Fibroblast of skin of right biceps (primary cell): Measurements from ENCODE around the gene SLC25A48.
A peak's percentile ranks its signal among the peaks of the same experiment; 100 is the strongest.

Experiments used
- DNase-seq: peaks from one replicate; pipeline ENCODE4 v3.0.0-alpha.2; 2013

Gene SLC25A48, protein sequence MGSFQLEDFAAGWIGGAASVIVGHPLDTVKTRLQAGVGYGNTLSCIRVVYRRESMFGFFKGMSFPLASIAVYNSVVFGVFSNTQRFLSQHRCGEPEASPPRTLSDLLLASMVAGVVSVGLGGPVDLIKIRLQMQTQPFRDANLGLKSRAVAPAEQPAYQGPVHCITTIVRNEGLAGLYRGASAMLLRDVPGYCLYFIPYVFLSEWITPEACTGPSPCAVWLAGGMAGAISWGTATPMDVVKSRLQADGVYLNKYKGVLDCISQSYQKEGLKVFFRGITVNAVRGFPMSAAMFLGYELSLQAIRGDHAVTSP

DNA sequence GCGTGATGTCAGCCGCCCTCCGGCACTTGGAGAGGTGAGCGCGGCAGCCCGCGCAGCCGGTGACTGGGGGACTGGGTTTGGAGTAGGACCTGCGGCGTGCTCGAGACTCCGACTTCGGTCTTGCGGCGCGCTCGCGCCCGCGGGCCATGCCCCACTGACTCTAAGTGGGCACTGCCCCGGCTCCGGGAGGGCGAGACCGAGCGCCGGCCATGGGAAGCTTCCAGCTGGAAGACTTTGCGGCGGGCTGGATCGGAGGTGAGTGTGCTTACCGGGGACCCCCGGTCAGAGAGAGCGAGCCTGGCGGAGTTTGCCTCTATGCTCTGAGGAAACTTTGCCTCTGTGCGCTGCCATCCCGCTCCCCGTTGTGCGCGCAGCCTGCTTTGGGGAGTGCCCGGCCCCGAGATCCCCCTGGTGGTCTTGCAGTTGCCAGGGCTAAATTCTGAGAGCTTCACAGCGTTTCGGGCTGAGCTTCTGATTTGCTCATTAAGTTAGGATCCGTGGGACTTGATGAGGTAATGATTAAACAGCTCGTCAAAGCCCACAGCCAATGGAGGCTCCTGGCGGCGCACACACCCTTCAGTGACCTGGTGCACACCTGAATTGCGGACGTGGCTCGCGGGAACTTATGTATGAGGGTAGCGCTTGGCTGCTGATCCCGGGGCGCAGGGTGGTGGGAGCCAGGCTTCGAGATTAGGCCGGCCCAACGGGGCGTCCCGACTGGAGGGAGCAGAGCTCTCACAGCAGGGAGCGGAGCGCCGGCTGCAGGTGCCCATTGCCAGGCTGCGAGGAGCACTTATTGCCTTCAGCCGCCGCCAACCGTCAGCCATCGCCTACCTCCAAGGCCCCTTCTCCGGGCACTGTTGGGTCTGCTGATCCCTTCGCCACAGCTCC, at the start of gene SLC25A48:
TSS of gene SLC25A48 (plus strand) at position 25 of the 891 bp plus-strand sequence. CDS start at position 210, 185 bp downstream.
- DNase-seq, result peak; percentile 43

DNA sequence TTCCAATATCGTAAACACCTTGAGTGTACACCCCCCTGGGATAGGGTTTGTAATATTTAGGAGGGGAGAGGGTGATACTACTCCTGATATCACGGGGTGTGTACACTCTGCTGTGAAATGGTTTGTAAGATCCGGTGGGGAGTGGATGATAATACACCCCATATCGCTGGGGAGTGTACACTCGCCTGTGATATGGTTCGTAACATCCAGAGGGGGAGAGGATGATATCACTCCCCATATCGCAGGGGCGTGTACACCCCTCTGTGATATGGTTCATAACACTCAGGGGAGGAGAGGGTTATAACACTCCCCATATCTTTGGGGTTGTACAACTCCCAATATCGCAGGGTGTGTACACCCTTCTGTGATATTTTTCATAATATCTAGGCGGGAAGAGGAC, 33.8 kb upstream of the SLC25A48 start:
- DNase-seq, result no peak

DNA sequence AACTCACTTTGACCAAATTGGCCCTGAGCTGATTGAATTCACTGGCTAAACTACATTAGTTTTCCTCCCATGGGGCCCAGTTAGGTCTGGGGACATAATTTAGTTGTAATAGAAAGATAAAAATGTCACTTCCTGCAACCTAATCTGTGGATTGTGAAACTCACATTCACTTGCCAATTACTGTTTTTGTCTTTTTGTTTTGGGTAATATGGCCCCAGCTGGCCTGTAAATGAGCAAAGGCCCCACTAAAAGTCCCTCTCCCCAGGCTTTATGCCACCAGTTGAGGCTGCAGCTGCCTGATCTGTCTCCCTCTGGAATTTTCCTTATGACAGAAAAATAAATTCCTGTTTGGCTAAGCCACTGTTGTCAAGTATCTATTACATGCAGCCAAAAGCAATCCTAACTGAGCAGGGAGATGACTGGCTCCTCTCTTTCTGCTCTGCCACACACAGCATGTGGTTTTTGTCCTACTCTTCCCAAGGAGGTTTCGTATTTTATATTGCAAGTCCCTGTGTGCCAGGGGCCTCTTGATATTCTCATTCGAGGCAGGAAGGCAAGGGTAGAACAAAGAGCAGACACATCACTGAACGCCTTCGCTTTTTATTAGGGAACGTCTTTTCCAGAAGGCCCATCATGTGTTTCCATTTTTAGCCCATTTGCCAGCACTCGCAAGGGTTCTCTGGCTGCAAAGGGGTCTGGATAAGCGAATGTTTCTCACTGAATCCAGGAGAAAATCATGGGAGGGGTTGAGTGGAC, 24.1 kb upstream of the SLC25A48 start:
- no peak for DNase-seq

DNA sequence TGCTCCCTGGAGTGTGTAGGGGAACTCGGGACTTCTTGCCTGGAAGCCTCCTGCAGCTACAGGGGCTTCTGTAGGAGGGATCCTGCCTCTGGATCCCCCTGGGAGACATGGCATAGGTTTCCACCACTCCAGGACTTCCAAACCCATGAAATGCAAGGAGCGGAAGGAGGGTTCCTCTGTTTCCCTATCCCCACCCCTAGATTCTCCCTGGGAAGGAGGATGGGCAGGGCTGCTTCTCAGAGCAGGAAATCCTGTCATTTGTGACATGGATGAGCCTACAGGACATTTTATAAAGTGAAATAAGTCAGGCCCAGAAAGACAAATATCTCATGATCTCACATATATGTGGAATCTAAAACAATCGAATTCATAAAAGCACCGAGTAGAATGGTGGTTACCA, 23.5 kb upstream of the SLC25A48 start:
- DNase-seq, result no peak

DNA sequence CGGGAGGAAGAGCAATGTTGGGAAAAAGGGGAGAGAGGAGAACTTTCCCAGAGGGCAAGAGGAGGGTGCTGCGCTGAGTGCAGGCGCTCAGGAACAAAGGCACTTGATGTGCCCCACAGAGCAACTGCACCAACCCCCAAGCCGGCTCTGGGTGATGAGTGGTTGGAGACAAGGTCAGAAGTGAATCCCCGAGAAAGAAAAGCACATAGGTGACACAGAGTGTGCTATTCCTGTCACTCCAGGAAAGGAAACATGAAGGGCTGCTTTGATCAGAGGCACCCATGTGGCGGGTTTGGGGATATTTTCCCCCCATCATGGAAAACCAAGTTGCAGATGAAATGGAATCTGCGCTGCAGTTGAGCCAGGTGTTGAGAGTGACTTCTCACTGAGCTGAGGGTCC, 20.7 kb upstream of the SLC25A48 start:
- no peak for DNase-seq

DNA sequence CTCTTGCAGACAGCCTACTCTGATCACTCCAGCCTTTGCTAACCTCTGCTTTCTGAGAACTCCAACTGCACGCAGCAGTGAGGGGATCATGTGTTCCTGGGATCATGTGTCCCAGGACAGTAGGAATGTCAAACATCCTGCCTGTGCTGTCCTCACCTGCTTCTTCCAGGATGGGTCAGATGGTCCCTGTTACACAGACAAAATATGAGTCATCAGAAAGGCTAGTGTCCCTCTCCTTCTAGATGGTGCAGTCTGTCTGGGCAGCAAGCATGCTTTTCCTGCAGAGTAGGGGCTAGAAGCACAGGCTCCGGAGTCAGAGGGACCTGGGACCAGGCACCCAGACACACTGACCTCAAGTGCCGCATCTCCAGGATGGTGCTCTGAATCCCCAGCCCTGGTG, 20.1 kb upstream of the SLC25A48 start:
- peak; percentile 6 for DNase-seq

DNA sequence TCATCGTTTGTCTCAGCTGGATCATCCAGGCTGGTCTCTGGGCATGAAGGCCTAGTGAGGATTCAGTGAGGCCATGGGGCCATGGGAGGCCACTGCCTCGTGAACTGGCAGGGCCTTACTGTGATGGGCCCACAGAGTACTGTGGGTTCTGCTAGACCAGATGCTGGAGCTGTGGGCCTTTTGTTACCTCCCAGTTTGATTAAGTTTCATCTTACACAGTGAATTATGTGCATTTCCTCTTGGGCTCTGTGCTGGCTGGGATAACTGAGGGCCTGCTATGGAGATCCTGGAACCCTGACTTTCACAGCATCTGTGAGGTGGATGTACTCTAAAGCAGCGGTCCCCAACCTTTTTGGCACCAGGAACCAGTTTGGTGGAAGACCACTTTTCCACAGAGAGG, 19.7 kb upstream of the SLC25A48 start:
- no peak for DNase-seq

DNA sequence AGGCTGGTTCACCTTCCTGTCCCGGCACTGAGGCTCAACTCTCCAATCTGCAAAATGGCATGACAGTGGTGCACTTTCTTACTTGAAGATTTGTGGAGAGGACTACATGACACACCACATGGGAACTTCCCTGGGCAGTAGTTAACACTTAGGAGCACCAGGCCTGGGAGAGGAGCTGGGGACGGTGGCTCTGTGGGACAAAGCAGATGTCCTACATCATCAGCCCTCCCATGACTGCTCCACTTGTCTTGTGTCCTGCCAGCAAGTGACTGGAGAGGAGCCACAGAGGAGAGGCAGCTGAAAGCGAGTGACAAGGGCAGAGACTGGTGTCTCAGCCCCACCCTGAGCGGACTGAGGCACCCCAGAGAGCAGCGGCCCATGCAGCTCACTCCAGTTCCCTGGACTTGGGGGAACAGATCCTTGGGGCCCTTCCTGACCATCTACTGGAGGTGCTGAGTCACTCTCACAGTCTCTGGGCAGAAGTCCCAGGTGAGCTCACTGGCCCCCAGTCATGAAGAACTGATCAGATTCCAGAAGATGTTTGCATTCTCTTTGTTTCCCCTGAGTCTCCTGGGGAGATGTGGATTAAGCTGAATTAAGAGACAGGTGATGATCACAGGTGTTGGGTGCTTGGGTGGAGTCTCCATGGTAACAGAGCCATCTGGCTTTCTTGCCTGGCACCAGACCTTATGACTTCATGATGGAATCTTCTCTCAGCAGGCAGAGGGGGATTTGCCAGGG, 13.2 kb upstream of the SLC25A48 start:
- no peak for DNase-seq

DNA sequence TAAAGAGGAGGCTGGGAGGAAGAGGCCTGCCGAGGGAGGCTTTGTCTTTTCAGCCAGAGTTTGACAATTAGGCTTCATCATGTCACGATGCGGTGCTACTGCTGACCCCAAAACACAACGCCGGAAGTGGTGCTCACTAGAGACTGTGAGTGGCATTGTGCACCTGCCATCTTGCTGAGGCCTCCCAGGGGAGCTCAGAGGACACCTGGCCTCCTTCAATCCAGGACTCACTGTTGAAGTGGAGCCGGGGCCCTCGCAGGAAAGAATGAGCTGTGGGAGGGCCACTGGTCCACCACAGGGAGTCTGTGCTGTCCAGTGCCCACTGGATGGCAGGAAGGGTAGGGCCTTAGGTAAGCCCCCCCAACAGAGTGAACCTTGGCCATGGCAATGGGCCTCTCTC, 12.7 kb upstream of the SLC25A48 start:
- no peak for DNase-seq

DNA sequence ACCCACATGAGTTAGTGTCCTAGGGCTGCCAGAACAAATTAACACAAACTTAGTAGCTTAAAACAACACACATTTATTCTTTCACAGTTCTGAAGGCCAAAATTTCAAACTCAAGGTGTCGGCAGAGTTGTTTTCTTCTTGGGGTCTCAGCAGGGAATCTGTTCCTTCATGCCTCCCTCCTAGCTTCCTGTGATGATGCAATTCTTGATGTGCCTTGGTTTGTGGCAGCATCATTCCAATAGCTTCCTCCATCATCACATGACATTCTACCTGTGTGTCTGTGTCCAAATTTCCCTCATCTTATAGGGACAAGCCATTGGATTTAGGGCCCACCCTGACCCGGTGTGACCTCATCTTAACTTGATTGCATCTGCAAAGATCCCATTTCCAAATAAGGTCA, 12.2 kb upstream of the SLC25A48 start:
- DNase-seq, result no peak

DNA sequence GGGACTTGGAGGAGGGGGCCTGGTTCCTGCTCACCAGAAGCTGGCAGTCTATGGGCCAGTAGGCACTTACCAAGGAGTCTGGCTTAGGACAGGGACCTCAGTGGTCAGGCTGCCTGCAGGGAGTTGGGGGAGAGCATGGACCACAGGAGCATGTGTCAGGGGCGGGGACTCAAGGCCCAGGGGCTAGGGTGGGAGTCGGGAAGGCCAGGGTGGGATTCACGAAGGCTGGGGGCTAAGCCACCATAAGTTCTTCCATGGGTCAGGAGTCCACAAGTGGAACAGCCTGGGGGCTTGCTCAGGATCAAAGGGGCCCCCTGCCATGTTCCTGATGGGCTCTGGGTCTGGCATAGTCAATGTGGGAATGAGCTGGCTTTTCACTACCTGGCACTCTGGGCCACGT, 11.5 kb upstream of the SLC25A48 start:
- no peak for DNase-seq

DNA sequence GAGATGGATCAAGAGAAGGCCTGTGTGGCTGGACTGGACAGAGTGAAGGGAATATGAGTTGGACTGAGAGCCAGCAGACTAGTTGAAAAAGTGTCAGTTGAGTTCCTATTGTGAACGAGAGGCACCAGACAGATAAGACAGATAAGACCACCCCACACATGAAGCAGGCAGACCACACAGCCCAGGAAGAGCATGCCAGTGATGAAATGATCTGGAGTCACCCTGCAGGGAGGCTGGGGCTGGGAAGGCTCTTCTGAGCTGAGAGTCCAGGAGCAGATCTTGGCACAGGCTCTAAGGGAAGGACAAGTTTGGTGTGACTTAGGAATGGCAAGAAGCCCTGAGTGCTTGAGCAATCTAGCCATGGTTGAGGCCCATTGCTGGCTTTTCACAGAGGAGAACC, 10.6 kb upstream of the SLC25A48 start:
- DNase-seq, result no peak

DNA sequence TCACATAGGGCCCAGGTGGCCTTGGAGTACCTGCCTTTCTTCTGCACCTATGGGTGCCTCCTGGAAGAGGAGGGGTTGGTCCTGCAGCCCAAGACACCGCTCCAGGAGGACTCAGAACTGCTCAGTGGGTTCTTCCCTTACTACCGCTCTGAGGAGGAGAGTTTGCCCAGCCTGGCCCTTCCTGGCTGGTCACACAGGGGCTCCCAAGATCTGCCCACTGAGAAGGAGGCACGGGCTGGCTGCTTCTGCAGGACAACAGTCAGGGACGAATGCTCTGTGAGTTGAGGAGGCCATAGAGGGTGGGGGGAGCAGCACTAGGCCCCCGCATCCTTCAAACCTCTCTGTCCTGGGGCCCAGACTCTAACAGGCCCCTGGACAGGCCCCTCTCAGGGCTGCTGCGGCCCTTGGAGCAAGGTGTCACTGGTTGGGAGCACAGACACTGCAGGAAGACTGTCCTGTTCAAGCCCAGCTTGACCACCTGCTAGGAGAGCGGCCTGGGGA, 9.9 kb upstream of the SLC25A48 start:
- no peak for DNase-seq

DNA sequence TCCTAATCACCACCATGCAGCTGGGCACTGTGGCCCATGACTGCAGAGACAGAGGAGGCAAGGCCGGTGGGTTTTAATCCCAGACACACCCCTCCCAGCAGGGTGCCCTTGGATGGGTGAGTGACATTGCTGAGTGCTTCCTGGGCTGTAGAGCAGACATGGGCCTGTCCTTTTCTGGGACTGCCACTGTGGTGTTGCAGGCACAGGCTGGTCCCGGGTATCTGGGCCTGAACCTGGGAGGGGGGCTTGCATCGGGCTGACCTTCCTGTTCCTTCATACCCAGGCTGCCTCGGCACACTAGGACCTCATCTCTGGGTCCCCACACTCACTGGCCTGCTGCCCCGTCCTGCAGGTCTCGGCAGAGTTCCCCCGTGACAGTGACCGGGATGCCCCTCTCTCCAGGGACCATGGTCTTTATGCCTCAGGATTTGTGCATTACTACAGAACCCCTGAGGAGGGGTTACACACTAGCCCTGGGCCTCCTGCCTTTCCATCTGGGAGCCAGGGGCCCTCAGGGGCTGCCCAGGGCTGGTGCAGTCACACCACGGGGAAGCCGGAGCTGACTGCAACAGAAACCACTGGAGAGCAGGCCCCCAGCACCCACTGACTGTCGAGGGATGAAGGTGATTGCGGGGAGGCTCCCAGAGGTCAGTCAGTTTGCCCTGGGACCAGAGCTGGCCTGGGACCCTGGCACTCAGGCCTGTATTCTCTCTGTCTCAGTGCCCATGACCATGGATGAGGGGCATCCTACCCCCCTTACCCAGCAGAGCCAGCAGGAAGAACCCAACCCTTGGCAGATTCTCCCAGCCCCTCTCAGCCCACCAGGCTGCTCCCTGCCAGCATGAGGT, 8.9 kb upstream of the SLC25A48 start:
- no peak for DNase-seq

DNA sequence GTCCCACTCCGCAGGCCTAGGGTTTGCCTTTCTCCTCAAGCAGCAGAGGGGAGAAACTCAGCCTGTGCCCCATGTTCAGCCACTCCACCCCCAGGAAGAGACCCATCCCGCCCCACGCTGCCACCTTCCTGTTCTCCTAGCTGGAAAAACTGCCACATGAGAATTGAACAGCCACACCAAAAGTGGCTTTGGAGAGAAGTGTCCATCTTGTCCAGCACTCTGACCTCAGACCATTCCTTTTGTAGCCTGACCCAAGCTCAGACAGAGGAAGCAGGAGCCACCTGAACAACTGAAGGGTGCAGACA, 8.3 kb upstream of the SLC25A48 start:
- no peak for DNase-seq

DNA sequence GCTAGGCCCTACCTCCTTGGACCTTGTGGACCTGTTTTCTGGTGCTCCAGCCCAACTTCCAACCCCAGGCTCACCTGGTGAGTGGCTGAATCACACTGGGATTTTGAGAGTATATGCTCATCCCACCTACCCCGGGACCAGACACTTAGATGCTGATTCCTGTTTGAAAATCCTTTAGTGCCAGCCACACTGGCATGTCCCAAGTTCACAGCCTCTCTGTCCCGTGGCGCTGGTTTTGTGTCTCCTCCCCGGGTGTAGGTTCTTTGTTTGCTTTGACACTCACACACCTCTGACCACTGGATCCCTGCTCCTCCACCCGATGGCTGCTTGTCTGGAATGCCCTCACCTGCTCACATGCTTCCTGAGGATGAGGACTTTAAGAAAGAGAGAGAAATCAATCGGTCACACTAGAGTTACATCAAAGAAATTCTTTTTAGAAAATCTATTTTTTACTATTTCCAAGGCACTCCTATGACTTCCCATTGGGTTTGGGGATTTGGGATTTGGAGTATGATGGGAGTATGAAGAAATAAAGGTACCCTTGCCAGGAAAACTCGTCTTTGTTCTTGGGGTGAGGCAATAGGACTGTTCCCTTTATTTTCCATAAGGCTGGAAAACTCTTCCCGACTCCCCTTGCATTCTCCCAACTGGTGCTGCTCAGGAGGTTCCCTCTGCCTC, 7.3 kb upstream of the SLC25A48 start:
- DNase-seq, result no peak

DNA sequence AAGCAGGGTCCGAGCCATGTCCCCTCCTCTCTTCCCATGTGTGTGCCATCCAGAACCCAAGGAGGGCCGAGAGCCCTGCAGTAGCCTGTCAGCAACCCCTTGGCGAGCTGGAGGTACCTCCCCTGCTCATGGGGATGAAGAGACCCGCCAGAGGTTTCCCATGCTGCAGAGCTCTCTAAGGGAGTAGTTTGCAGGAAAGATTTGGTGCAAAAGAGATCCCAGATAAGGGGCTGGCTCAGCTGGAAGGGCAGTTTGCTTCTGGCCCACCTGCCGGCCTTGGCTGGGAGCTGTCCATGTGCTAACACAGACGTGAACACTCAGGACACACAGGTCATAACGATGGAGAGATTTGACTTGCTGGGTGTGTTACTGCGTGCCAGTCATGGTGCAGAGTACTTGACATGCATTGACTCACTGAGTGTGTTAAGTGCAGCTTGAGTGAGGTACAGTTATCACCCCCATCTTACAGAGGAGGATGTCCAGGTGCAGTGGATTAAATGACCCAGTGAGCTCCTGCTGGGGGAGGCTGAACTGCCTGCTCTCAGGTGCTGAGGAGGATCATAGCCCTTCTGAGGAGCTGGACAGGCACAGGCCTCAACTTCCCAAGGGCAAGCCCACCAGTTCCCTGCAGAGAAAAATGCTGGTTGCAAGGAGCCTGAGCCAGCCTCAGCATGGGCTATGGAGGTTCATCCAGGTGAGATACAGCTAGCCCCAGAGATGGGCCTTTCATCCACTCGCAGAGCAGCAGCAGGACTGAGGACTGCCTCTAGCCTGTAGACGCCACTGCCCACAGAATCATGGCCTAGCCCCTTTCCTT, 6.3 kb upstream of the SLC25A48 start:
- DNase-seq, result no peak

DNA sequence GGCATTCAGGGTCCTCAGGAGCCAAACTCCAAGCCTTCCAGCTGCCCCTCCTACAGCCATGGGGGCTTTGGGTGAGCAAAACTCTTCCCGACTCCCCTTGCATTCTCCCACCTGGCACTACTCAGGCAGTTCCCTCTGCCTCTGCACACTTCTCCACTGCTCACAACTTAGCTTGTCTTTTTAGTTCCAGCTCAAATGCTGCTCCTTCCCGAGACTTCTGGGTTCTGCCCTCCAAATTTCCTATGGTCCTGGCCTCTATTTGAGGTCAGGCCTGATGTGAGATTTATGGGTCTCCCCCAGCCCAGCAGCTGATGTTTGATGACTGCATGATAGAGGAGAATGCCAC, 5.7 kb upstream of the SLC25A48 start:
- DNase-seq, result no peak

DNA sequence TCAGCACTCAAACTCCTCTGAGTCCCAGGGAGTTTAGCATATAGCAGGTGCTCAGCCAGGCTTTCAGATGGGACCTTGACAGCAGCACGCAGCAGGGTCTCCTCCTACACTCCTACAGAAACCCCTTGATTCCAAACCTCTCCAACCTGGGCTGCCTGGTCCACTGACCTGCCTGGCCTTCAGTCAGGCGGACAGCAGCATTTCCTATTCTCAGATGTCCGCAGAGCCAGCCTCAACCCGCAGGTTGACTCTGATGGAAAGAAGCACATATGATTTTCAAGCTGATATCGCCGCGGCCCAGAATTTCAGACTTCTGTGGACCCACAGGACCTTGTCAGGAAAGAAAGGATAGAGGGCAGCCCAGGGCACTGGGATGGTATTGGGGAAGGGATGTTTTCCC, 5.3 kb upstream of the SLC25A48 start:
- DNase-seq, result no peak

DNA sequence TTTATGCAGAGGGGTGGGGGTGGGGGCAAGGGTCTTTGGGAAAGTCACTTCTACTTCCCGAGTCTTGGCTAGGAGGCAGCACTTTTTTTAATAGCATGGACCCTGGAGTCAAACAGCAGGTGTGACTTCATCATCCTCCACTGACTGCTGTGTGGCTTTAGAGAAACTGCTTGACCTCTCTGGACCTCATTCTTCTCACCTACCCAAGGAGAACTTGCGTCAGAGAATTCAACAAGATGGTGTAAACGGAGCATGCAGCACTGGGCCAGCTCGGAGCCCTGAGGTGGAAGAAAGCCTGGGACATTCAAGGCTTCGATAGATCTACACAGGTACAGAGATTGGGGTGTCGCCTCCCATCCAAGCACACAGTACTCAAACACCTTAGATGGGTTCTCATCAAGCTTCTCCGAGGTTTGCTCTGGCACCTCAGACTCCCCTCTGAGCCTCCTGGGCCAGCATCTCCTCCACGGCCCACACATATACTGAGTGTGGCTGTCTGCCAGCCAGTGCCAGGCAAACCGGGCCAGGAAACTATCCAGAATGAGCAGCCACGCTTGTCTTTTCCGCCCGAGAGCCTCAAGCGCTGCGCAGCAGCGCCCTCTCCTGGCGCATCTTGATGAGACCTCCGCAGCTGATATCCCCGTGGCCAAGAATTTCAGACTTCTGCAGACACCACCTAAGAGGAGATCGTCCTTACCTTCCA, 4.6 kb upstream of the SLC25A48 start:
- DNase-seq, result peak; percentile 52
